ENCODE measurements around the gene DDN.
A peak's percentile ranks its signal among the peaks of the same experiment; 100 is the strongest.

DDN gene

DNA sequence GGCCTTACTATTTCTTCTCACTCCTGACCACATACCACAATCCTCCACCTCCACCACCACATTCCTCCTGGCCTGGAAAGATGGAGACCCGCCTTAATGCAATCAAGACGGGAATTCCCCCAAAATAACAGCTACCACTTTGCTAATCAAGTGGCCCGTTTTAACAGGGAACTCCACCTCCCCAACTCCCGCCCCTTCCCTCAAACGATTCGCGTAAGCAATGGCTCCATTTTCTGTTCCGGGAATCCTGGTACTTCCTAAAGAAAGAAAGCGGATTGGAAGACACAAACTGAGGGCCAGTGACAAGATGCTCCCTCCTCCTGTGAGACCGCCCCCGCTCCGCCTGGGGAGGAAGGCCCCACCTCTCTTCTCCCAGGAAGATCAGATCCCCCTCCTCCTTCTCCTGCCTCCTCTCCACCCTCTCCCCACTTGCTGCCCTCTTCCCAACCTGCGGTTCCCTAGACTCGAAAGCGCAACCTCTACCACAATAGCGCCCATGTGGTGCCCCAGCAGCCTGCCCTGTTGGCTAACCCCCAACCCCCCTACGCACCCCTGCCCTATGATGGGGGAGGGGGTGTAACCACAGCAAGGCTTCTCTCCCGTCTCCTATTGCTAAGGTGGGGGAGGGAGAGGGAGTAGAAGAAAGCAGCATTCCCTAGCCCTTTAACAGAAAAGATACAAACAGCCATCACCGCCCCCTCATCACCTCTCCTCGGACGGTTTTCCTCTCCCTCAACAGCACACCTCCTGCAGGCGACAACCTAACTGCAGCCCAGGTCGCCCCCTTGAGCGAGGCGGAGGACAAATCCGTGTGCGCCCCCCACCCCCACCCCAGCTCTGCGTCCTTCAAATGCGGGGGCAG lies 42.7 kb downstream of the DDN start:
- Histone ChIP-seq H3K36me3 (ENCODE audit: insufficient read depth, low read length) (peaks cover 34% of the 10 kb centered on the region), H3K27me3 (ENCODE audit: insufficient read depth, low read length) (no peaks in the 10 kb centered on the region), H3K4me1 (ENCODE audit: insufficient read depth, low read length) (peaks cover 19% of the 10 kb centered on the region), H3K4me3 (ENCODE audit: low read length) (peak overlapping the region; percentile 76), H3K9me3 (ENCODE audit: low read length) (no peaks in the 10 kb centered on the region), H2AFZ (ENCODE audit: low read depth, low read length) (peak overlapping the region; percentile 27)

DNA sequence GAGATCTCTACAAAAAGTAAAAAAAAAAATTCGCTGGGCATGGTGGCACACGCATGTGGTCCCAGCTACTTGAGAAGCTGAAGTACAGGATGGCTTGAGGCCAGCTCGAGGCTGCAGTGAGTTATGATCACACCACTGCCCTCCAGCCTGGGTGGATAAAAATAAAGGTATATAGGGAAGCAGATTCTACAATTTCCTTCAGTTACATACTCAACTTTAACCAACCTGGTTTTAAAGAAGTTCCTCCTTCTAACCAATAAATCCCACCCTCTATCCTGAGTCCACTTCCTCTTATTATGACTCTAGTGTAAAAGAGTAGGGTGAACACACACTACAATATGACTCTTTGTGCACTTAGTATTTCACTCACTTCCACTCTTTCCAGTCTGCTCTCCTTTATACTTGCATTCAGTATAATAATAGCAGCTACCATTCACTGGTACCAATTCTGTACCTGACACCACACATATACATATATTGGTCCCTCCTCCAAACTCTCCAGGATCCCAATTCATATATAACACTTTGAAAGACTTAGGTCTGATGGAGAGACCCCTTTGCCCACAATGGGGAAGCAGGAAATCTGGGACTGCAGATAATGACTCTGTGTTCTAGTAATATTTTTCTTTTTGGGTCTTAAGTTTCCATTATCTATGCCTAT lies 44.2 kb downstream of the DDN start:
- no peaks in the 10 kb centered on the region for H3K27me3 ChIP-seq (ENCODE audit: insufficient read depth, low read length)
- no peak overlapping the region for H2AFZ ChIP-seq (ENCODE audit: low read depth, low read length)
- H3K4me1 ChIP-seq (ENCODE audit: insufficient read depth, low read length) = peaks cover 19% of the 10 kb centered on the region
- peak overlapping the region; percentile 76 for H3K4me3 ChIP-seq (ENCODE audit: low read length)
- H3K9me3 ChIP-seq (ENCODE audit: low read length) = no peaks in the 10 kb centered on the region
- peaks cover 35% of the 10 kb centered on the region for H3K36me3 ChIP-seq (ENCODE audit: insufficient read depth, low read length)

DNA sequence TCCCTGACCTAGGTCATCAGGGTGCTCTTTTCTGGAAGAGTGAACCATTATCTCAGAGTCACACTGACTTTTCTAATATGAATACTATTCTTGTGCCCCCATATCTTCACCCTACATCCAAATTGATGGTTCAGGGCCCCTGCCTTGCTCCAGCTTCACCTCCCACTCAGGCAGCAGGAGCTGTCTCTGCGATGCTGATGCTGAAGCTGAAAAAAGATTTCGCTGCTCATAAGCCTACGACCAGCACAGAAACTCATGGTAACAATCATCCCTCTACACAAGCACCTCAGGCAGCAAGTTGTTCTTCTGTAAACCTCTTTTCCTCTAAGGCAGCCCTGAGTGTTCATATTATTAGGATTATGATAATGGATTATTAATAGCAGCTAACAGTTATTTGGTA lies 45.1 kb downstream of the DDN start:
- Histone ChIP-seq H3K9me3 (ENCODE audit: low read length) (no peaks in the 10 kb centered on the region), H2AFZ (ENCODE audit: low read depth, low read length) (no peak overlapping the region), H3K36me3 (ENCODE audit: insufficient read depth, low read length) (peaks cover 39% of the 10 kb centered on the region), H3K4me3 (ENCODE audit: low read length) (no peak overlapping the region), H3K4me1 (ENCODE audit: insufficient read depth, low read length) (peaks cover 19% of the 10 kb centered on the region), H3K27me3 (ENCODE audit: insufficient read depth, low read length) (no peaks in the 10 kb centered on the region)

DNA sequence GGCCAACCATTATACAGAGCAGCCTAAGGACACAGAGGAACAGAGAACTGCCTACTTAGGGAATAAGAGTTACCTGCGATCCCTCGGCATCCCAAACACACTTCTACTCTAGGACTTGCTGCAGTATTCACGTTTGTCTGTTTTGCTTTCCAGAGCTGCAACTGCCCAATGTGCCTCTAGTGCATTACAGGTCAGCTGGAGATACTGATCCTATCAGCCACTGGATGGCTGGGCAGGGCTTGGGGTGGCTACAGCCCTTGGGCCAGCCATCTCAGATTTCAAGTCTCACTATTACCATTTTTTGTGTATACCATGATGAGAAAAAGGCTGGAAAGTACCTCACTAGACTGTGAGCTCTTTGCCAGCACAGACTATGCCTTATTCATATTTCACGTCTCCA lies 46.5 kb downstream of the DDN start:
- H3K36me3 ChIP-seq (ENCODE audit: insufficient read depth, low read length) = peaks cover 39% of the 10 kb centered on the region
- H2AFZ ChIP-seq (ENCODE audit: low read depth, low read length) = no peak overlapping the region
- H3K9me3 ChIP-seq (ENCODE audit: low read length) = no peaks in the 10 kb centered on the region
- H3K4me1 ChIP-seq (ENCODE audit: insufficient read depth, low read length) = peaks cover 15% of the 10 kb centered on the region
- no peaks in the 10 kb centered on the region for H3K27me3 ChIP-seq (ENCODE audit: insufficient read depth, low read length)
- no peak overlapping the region for H3K4me3 ChIP-seq (ENCODE audit: low read length)

DNA sequence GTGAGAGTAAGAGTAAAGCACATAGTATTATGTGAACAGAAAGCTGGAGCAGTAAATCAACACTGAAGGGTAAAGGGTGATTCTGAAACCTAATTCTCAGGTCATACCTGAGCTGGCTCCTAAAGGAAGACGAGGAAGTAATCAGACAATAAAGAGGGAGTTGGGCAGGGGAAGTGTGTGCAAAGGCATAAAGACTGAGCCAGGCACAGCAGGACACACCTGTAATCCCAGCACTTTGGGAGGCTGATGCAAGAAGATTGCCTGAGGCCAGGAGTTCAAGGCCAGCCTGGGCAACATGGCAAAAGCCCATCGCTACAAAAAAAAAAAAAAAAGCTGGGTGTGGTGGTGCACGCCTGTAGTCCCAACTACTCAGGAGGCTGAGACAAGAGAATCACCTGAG lies 51.4 kb downstream of the DDN start:
- Histone ChIP-seq H3K27me3 (ENCODE audit: insufficient read depth, low read length) (no peaks in the 10 kb centered on the region), H3K4me1 (ENCODE audit: insufficient read depth, low read length) (peaks cover 9% of the 10 kb centered on the region), H3K9me3 (ENCODE audit: low read length) (no peaks in the 10 kb centered on the region), H3K36me3 (ENCODE audit: insufficient read depth, low read length) (peaks cover 15% of the 10 kb centered on the region), H2AFZ (ENCODE audit: low read depth, low read length) (no peak overlapping the region), H3K4me3 (ENCODE audit: low read length) (no peak overlapping the region)

DNA sequence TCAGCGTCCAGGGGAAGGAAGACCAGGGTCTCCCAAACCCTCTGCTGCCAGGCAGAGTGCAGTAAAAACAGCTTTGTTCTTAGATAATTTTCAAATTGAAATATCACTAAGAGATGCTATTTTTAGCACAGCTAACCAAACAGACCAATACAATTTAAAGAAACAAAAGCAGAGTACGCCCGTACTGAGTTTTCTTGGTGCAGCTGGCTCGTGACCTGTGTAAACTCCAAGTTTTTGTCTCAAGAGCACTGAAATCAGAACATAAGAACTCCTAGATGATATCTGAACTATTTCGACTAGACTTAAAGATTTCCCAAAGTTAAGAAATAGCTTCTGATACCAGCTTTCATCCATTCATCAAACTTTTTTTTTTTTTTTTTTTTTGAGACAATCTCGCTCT lies 52.2 kb downstream of the DDN start:
- Histone ChIP-seq H3K36me3 (ENCODE audit: insufficient read depth, low read length) (peaks cover 10% of the 10 kb centered on the region), H3K27me3 (ENCODE audit: insufficient read depth, low read length) (no peaks in the 10 kb centered on the region), H3K9me3 (ENCODE audit: low read length) (no peaks in the 10 kb centered on the region), H2AFZ (ENCODE audit: low read depth, low read length) (no peak overlapping the region), H3K4me3 (ENCODE audit: low read length) (no peak overlapping the region), H3K4me1 (ENCODE audit: insufficient read depth, low read length) (peaks cover 9% of the 10 kb centered on the region)

DNA sequence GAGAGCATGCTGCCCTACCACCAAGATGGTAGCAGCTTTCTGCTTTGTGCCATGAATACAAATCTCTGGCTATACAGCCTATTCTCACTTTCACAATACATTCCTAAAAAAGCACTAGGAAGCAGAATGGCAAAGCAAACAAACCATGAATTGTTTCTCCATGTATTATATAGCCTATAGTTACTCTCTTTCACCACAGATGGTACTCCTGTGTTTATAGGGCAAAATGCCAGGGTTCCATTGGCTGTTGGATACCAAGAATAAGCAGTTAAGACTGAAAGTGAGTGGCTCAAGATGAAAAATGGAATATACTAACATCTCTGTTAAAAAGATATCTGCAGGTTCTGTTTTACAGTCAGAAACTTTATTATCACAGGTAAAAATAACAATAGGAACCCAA lies 53.0 kb downstream of the DDN start:
- no peaks in the 10 kb centered on the region for H3K27me3 ChIP-seq (ENCODE audit: insufficient read depth, low read length)
- peaks cover 9% of the 10 kb centered on the region for H3K4me1 ChIP-seq (ENCODE audit: insufficient read depth, low read length)
- peaks cover 12% of the 10 kb centered on the region for H3K36me3 ChIP-seq (ENCODE audit: insufficient read depth, low read length)
- no peaks in the 10 kb centered on the region for H3K9me3 ChIP-seq (ENCODE audit: low read length)
- no peak overlapping the region for H3K4me3 ChIP-seq (ENCODE audit: low read length)
- H2AFZ ChIP-seq (ENCODE audit: low read depth, low read length) = no peak overlapping the region
